GM12878 (cell line): ENCODE measurements around the gene MSL1. TPM values are rescaled to one million over a fixed set of nuclear protein-coding genes. Genes with fewer than 3 reads are reported as not detected.

ENCODE experiments used
- E2F4 ChIP-seq: IDR thresholded peaks from 2 replicates; pipeline ENCODE4 v1.6.1; 2012; ENCODE audit warnings: low read depth, low read length, improper control_type of control experiment
- FOS ChIP-seq: IDR thresholded peaks from 3 replicates; pipeline ENCODE4 v1.6.1; 2011; ENCODE audit warnings: borderline replicate concordance; ENCODE audit not compliant: insufficient read length; ENCODE audit errors: extremely low read depth
- JUNB ChIP-seq: IDR thresholded peaks from 2 replicates; pipeline ENCODE4 v1.6.1; 2016; ENCODE audit warnings: antibody characterized with exemption, mild to moderate bottlenecking
- REST ChIP-seq: IDR thresholded peaks from 2 replicates; pipeline ENCODE4 v1.6.1; 2012; ENCODE audit warnings: mild to moderate bottlenecking, low read depth, low read length
- ZNF687 ChIP-seq: fragments of 450-650 bp; IDR thresholded peaks from 2 replicates; pipeline ENCODE4 v1.6.1; 2017; ENCODE audit warnings: mild to moderate bottlenecking, moderate library complexity
- polyA plus RNA-seq, 11 experiments: library from polyadenylated mRNA; depleted of rRNA in 4 of 11; unstranded in 6 of 11; stranded (reverse) in 5 of 11; fragments of >200 nt; fragmentation: Nextera tagmentation in 4 of 11; fragmentation: Illumina TruSeq in 1 of 11; extraction: Ambion mirVana in 4 of 11; extraction: Trizol in 1 of 11; gene quantifications; 1 replicate in 1 of 11; 2 replicates in 10 of 11; pipeline versions ENCODE4 v1.2.1 to v1.2.3, GENCODE V29; 2011 to 2016; ENCODE audit warnings: inconsistent platforms in 2 of 11, missing spikeins in 2 of 11, low read depth in 1 of 11
- total RNA-seq, 4 experiments: library from RNA; depleted of rRNA in 3 of 4; stranded (reverse); fragments of >200 nt in 3 of 4; fragmentation: Illumina TruSeq in 1 of 4; extraction: Trizol in 1 of 4; gene quantifications; 2 replicates each; pipeline versions ENCODE4 v1.2.1 to v1.2.3, GENCODE V29; 2013 to 2021
- TF ChIP-seq, protein P1 (sequence below): fragments of 450-650 bp; IDR thresholded peaks from 2 replicates; pipeline ENCODE4 v1.6.1; 2018; ENCODE audit warnings: mild to moderate bottlenecking, low read depth, moderate library complexity; ENCODE audit not compliant: partially characterized antibody
- TF ChIP-seq, protein P2 (sequence below): IDR thresholded peaks from 2 replicates; pipeline ENCODE4 v1.6.1; 2011; ENCODE audit warnings: borderline replicate concordance, low read depth, mild to moderate bottlenecking, moderate library complexity, low read length; ENCODE audit not compliant: insufficient read depth, poor library complexity, severe bottlenecking
- TF ChIP-seq, protein P3 (sequence below): fragments of 450-650 bp; IDR thresholded peaks from 2 replicates; pipeline ENCODE4 v1.6.1; 2017; ENCODE audit warnings: mild to moderate bottlenecking, moderate library complexity

The MSL1 gene
- total and polyA plus RNA-seq, 10 of the 15 experiments (the other 5 are each of a cell fraction or from before 2014, with no cell fraction given) = 6.1 to 95.2 (median 51.8) TPM

DNA sequence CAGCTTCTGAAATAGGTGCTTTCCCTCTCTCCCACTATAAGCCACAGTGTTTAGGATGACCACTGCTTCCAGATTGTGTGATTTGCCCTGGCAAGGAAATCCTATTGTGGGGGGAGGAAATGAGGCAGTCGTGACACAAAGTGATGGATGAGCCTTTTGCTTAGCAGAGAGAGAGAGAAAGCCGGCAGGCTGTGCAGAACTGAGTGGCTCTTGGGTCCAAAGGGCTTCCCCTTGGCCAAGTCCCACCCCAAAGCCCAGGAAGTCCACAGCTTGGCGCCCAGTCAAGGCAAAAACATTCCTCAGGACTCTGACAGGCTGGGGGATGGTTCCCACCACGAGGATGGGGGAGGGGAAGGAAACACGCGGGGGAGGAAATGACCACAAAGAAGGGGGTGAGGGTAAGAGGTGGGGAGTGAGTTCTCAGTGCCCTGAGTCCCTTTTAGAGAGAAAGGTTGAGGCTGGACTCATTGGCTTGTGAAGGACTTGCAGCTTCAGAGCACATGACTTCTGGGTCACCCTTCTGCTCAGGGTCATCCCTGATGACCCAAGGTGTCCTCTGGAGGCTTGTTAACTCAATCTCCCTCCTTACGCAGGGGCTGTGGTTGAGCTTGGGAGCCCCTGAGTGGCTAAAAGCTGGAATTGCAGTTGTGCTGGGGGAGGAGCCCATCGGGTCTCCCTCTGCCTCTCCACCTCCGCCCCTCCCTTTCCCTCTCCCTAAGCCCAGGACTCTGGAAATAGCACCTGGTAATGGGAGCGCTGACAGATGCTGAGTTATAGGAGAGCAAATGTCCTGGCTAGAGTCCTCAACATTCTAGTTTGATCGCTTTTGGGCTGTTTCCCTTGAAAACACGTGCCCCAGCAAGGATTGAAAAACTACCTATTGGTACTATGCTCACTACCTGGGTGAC lies 10.3 kb upstream of the MSL1 start (continued):
- TF ChIP-seq ZNF687 = 0 out of 2 replicates have a peak, but pooled peaks have one; percentile 9
- no peak for TF ChIP-seq REST
- TF ChIP-seq FOS = no peak
- TF ChIP-seq, protein P1, sequence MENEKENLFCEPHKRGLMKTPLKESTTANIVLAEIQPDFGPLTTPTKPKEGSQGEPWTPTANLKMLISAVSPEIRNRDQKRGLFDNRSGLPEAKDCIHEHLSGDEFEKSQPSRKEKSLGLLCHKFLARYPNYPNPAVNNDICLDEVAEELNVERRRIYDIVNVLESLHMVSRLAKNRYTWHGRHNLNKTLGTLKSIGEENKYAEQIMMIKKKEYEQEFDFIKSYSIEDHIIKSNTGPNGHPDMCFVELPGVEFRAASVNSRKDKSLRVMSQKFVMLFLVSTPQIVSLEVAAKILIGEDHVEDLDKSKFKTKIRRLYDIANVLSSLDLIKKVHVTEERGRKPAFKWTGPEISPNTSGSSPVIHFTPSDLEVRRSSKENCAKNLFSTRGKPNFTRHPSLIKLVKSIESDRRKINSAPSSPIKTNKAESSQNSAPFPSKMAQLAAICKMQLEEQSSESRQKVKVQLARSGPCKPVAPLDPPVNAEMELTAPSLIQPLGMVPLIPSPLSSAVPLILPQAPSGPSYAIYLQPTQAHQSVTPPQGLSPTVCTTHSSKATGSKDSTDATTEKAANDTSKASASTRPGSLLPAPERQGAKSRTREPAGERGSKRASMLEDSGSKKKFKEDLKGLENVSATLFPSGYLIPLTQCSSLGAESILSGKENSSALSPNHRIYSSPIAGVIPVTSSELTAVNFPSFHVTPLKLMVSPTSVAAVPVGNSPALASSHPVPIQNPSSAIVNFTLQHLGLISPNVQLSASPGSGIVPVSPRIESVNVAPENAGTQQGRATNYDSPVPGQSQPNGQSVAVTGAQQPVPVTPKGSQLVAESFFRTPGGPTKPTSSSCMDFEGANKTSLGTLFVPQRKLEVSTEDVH = no peak
- TF ChIP-seq, protein P2, sequence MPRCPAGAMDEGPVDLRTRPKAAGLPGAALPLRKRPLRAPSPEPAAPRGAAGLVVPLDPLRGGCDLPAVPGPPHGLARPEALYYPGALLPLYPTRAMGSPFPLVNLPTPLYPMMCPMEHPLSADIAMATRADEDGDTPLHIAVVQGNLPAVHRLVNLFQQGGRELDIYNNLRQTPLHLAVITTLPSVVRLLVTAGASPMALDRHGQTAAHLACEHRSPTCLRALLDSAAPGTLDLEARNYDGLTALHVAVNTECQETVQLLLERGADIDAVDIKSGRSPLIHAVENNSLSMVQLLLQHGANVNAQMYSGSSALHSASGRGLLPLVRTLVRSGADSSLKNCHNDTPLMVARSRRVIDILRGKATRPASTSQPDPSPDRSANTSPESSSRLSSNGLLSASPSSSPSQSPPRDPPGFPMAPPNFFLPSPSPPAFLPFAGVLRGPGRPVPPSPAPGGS = no peak
- no peak for TF ChIP-seq JUNB
- TF ChIP-seq E2F4 = no peak
- TF ChIP-seq, protein P3, sequence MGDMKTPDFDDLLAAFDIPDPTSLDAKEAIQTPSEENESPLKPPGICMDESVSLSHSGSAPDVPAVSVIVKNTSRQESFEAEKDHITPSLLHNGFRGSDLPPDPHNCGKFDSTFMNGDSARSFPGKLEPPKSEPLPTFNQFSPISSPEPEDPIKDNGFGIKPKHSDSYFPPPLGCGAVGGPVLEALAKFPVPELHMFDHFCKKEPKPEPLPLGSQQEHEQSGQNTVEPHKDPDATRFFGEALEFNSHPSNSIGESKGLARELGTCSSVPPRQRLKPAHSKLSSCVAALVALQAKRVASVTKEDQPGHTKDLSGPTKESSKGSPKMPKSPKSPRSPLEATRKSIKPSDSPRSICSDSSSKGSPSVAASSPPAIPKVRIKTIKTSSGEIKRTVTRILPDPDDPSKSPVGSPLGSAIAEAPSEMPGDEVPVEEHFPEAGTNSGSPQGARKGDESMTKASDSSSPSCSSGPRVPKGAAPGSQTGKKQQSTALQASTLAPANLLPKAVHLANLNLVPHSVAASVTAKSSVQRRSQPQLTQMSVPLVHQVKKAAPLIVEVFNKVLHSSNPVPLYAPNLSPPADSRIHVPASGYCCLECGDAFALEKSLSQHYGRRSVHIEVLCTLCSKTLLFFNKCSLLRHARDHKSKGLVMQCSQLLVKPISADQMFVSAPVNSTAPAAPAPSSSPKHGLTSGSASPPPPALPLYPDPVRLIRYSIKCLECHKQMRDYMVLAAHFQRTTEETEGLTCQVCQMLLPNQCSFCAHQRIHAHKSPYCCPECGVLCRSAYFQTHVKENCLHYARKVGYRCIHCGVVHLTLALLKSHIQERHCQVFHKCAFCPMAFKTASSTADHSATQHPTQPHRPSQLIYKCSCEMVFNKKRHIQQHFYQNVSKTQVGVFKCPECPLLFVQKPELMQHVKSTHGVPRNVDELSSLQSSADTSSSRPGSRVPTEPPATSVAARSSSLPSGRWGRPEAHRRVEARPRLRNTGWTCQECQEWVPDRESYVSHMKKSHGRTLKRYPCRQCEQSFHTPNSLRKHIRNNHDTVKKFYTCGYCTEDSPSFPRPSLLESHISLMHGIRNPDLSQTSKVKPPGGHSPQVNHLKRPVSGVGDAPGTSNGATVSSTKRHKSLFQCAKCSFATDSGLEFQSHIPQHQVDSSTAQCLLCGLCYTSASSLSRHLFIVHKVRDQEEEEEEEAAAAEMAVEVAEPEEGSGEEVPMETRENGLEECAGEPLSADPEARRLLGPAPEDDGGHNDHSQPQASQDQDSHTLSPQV = no peak
